B cell (primary cell): ENCODE results near the gene HDLBP. TPM values are rescaled to one million over a fixed set of nuclear protein-coding genes. Genes with fewer than 3 reads are reported as not detected.

ENCODE experiments used
- ATAC-seq: fragments of 200-7000 bp; cut with Tn5 transposase; one replicate; pipeline ENCODE4 v1.10.0; 2021; ENCODE audit warnings: low read depth, mild to moderate bottlenecking, moderate number of reproducible peaks, moderate library complexity
- CTCF ChIA-PET: fragments of 350-600 bp; sonication (Branson Sonifier 250); formaldehyde crosslinking; loops from one replicate; lab custom pipeline; 2021; ENCODE audit warnings: antibody characterized with exemption, inconsistent platforms; lab: Charles Lee
- POLR2A ChIA-PET: fragments of 350-600 bp; sonication (Branson Sonifier 250); formaldehyde crosslinking; loops from one replicate; lab custom pipeline; 2021; ENCODE audit warnings: antibody characterized with exemption; lab: Charles Lee
- DNase-seq: peaks from one replicate; pipeline ENCODE4 v3.0.0; 2013
- H2AFZ ChIP-seq: 2 replicates; pipeline ENCODE4 v1.6.1; 2012; ENCODE audit warnings: mild to moderate bottlenecking, low read depth, low read length; ENCODE audit not compliant: insufficient read depth, poor library complexity, severe bottlenecking
- H3K27ac ChIP-seq, 2 donors: 1 replicate in 1 of 2; 2 replicates in 1 of 2; pipeline ENCODE4 v1.5.1; 2012 to 2013; ENCODE audit warnings: low read length in 2 of 2, mild to moderate bottlenecking in 2 of 2, moderate library complexity in 1 of 2
- H3K27me3 ChIP-seq, 4 experiments: fragments of 200-600 bp in 1 of 4; sonication (generic) in 1 of 4; replicated peaks in 1 of 4; 1 replicate in 2 of 4; 2 replicates in 2 of 4; pipeline versions ENCODE4 v1.6.1 to v1.7.0; 2013 to 2016; ENCODE audit warnings: low read length in 3 of 4, mild to moderate bottlenecking in 2 of 4, mixed read lengths in 1 of 4, moderate library complexity in 1 of 4; ENCODE audit not compliant: insufficient read depth in 4 of 4, control insufficient read depth in 3 of 4; ENCODE audit errors: control extremely low read depth in 1 of 4
- H3K36me3 ChIP-seq, 2 experiments: replicated peaks in 1 of 2; 1 replicate in 1 of 2; 2 replicates in 1 of 2; pipeline versions ENCODE4 v1.6.1 to v1.7.1; 2013; ENCODE audit warnings: low read length in 1 of 2; ENCODE audit not compliant: insufficient read depth in 2 of 2, control insufficient read depth in 1 of 2; ENCODE audit errors: control extremely low read depth in 1 of 2, extremely low read depth in 1 of 2
- H3K4me1 ChIP-seq, 2 donors: fragments of 200-600 bp in 1 of 2; sonication (generic) in 1 of 2; 1 replicate in 1 of 2; 2 replicates in 1 of 2; pipeline versions ENCODE4 v1.5.1 to v1.6.1; 2013 to 2017; ENCODE audit warnings: low read length in 2 of 2; ENCODE audit not compliant: control insufficient read depth in 2 of 2, insufficient read depth in 2 of 2
- H3K4me2 ChIP-seq: replicated peaks from 2 replicates; pipeline ENCODE3; 2012; ENCODE audit warnings: mild to moderate bottlenecking, low read depth, low read length; ENCODE audit not compliant: poor library complexity, severe bottlenecking
- H3K4me3 ChIP-seq, 5 experiments: fragments of 200-600 bp in 1 of 5; sonication (generic) in 1 of 5; 1 replicate in 3 of 5; 2 replicates in 2 of 5; pipeline versions ENCODE4 v1.5.1 to v1.7.0; 2011 to 2016; ENCODE audit warnings: low read length in 4 of 5, mild to moderate bottlenecking in 4 of 5, low read depth in 2 of 5, control low read depth in 1 of 5, moderate library complexity in 1 of 5; ENCODE audit not compliant: insufficient read depth in 1 of 5; ENCODE audit errors: control extremely low read depth in 1 of 5, extremely low read depth in 1 of 5
- H3K79me2 ChIP-seq: fragments of 200-600 bp; sonication (generic); one replicate; pipeline ENCODE4 v1.6.0; 2016; ENCODE audit warnings: low read length; ENCODE audit not compliant: control insufficient read depth, insufficient read depth
- H3K9ac ChIP-seq: fragments of 200-600 bp; sonication (generic); 2 replicates; pipeline ENCODE4 v1.6.1; 2017; ENCODE audit warnings: mild to moderate bottlenecking, low read length, moderate library complexity
- H3K9me3 ChIP-seq, 3 donors: one replicate each; pipeline versions ENCODE4 v1.6.1 to v1.7.1; 2013; ENCODE audit warnings: low read length in 2 of 3; ENCODE audit not compliant: control insufficient read depth in 2 of 3, insufficient read depth in 1 of 3; ENCODE audit errors: control extremely low read depth in 1 of 3
- H4K20me1 ChIP-seq: 2 replicates; pipeline ENCODE4 v1.6.0; 2012; ENCODE audit warnings: mild to moderate bottlenecking, low read length; ENCODE audit not compliant: insufficient read depth, control insufficient read depth, poor library complexity, severe bottlenecking
- H3K27ac Mint-ChIP-seq: one replicate; pipeline ENCODE4 v1.8.0; 2021; ENCODE audit warnings: mixed read lengths
- H3K27me3 Mint-ChIP-seq: one replicate; pipeline ENCODE4 v1.8.0; 2021; ENCODE audit warnings: mixed read lengths
- H3K4me1 Mint-ChIP-seq: one replicate; pipeline ENCODE4 v1.8.0; 2021; ENCODE audit warnings: mixed read lengths
- H3K4me3 Mint-ChIP-seq: one replicate; pipeline ENCODE4 v1.8.0; 2021; ENCODE audit warnings: mixed read lengths
- H3K9me3 Mint-ChIP-seq: one replicate; pipeline ENCODE4 v1.8.0; 2022; ENCODE audit warnings: mixed read lengths; ENCODE audit not compliant: insufficient read depth
- CTCF ChIP-seq: fragments of 200-600 bp; IDR thresholded peaks from one replicate; pipeline ENCODE4 v1.8.0; 2022; ENCODE audit warnings: antibody characterized with exemption, mild to moderate bottlenecking
- EZH2 ChIP-seq: IDR thresholded peaks from 2 replicates; pipeline ENCODE4 v1.6.1; 2012; ENCODE audit warnings: borderline replicate concordance, low read depth, mild to moderate bottlenecking, moderate library complexity, low read length; ENCODE audit not compliant: insufficient read depth, poor library complexity, severe bottlenecking
- WGBS: methylation state at CpG from one replicate; pipeline ENCODE4 v1.1.5; 2013; ENCODE audit warnings: missing lambda C conversion rate; ENCODE audit not compliant: insufficient coverage; 5-methylcytosine and 5-hydroxymethylcytosine counted together
- intact Hi-C: fragments of 100-400 bp; cut with micrococcal nuclease; formaldehyde crosslinking; loops from one replicate; pipeline ENCODE4 v1.10.0; 2022
- polyA plus RNA-seq: library from polyadenylated mRNA; depleted of rRNA; stranded (reverse); fragments of >200 nt; gene quantifications from 2 replicates; pipeline ENCODE4 v1.2.3, GENCODE V29; 2012
- total RNA-seq, 2 donors: library from RNA; stranded (reverse); fragments of 120-200 nt in 1 of 2; gene quantifications; 1 replicate in 1 of 2; 2 replicates in 1 of 2; pipeline versions ENCODE4 v1.2.3 to v1.2.4, GENCODE V29; 2013 to 2022

Gene HDLBP
- total and polyA plus RNA-seq, 2 donors (not counting 1 experiment from before 2014, with no cell fraction given), result 55.1 to 127 TPM

GRCh38 chr2:241223211-241224017 lies 92.1 kb downstream of the HDLBP start:
- POLR2A ChIA-PET, result no interaction called here
- Histone ChIP-seq H3K27me3 (peaks cover 0 to 2% (median 0%) of the 10 kb centered on the region in 4 experiments), H3K4me3 (no peak overlapping the region), H3K4me2 (no peak overlapping the region), H3K9me3 (no peaks in the 10 kb centered on the region), H3K36me3 (peaks cover 2 to 6% of the 10 kb centered on the region in 2 experiments), H3K4me1 (peaks cover 8 to 10% of the 10 kb centered on the region in 2 donors), H3K27ac (no peak overlapping the region), H3K79me2 (no peaks in the 10 kb centered on the region), H4K20me1 (no peaks in the 10 kb centered on the region), H2AFZ (no peak overlapping the region), H3K9ac (no peak overlapping the region)
- intact Hi-C loops, result no loop called here
- CTCF ChIA-PET, result no interaction called here
- WGBS, result 60% methylated on average over 23 of the region's 23 CpGs
- ATAC-seq, result no peak
- H3K4me3 Mint-ChIP-seq, result no peak overlapping the region
- TF ChIP-seq CTCF (no peak), EZH2 (no peak)
- peaks cover 11% of the 10 kb centered on the region for H3K4me1 Mint-ChIP-seq
- no peak for DNase-seq
- no peaks in the 10 kb centered on the region for H3K9me3 Mint-ChIP-seq
- no peak overlapping the region for H3K27ac Mint-ChIP-seq
- H3K27me3 Mint-ChIP-seq, result no peaks in the 10 kb centered on the region

- H2AFZ ChIP-seq, result no peak overlapping the region
- peaks cover 0 to 2% (median 0%) of the 10 kb centered on the region in 4 experiments for H3K27me3 ChIP-seq
- WGBS, result no CpG with 5 or more reads among the region's 6 CpGs
- no peaks in the 10 kb centered on the region for H3K36me3 ChIP-seq
- peaks cover 10 to 12% of the 10 kb centered on the region in 2 donors for H3K4me1 ChIP-seq
- ATAC-seq, result no peak
- DNase-seq, result no peak
- no peak overlapping the region for H3K27ac ChIP-seq
- no peaks in the 10 kb centered on the region for H3K9me3 Mint-ChIP-seq
- H3K4me3 ChIP-seq, result no peak overlapping the region
- H3K27me3 Mint-ChIP-seq, result no peaks in the 10 kb centered on the region
- POLR2A ChIA-PET, result no interaction called here
- peaks cover 14% of the 10 kb centered on the region for H3K4me1 Mint-ChIP-seq
- no peak overlapping the region for H3K27ac Mint-ChIP-seq
- no peaks in the 10 kb centered on the region for H3K79me2 ChIP-seq
- H3K9me3 ChIP-seq, result no peaks in the 10 kb centered on the region
- no peak for TF ChIP-seq CTCF
- no peak for TF ChIP-seq EZH2
- intact Hi-C loops, result loop anchor here (5.0 to 10.0 kb wide), 2 partner anchors 68 to 415 kb away; partner anchors contain the start of genes ATG4B, PPP1R7 and THAP4
- H3K4me2 ChIP-seq, result no peak overlapping the region
- no peak overlapping the region for H3K9ac ChIP-seq
- no peaks in the 10 kb centered on the region for H4K20me1 ChIP-seq
- no peak overlapping the region for H3K4me3 Mint-ChIP-seq
- CTCF ChIA-PET, result no interaction called here
These were observed 95.6 kb downstream of the HDLBP start for GRCh38 chr2:241219856-241220356.
